HepG2 (cell line): ENCODE results near the gene FPGS. TPM values are rescaled to one million over a fixed set of nuclear protein-coding genes. Genes with fewer than 3 reads are reported as not detected.

Experiments used
- ARNT ChIP-seq: fragments of 450-650 bp; IDR thresholded peaks from 2 replicates; pipeline ENCODE4 v1.6.1; 2017
- CENPX ChIP-seq: sonication (generic); formaldehyde crosslinking; IDR thresholded peaks from 2 replicates; pipeline ENCODE4 v1.9.0; 2021; ENCODE audit warnings: mild to moderate bottlenecking, missing genetic modification reagents, moderate library complexity
- GLI4 ChIP-seq: sonication (generic); formaldehyde crosslinking; IDR thresholded peaks from 2 replicates; pipeline ENCODE4 v1.5.1; 2020; ENCODE audit warnings: missing genetic modification reagents, mild to moderate bottlenecking, moderate library complexity, borderline replicate concordance
- KDM6A ChIP-seq: IDR thresholded peaks from 2 replicates; pipeline ENCODE4 v1.6.1; 2016; ENCODE audit warnings: low read depth
- MAZ ChIP-seq, 2 experiments: sonication (generic) in 1 of 2; formaldehyde crosslinking in 1 of 2; IDR thresholded peaks; 2 replicates each; pipeline versions ENCODE4 v1.5.0 to v1.6.1; 2012 to 2020; ENCODE audit warnings: low read depth in 2 of 2, mild to moderate bottlenecking in 2 of 2, borderline replicate concordance in 1 of 2, improper control_type of control experiment in 1 of 2, low read length in 1 of 2, missing genetic modification reagents in 1 of 2, moderate library complexity in 1 of 2
- MEIS2 ChIP-seq: sonication (generic); formaldehyde crosslinking; IDR thresholded peaks from 2 replicates; pipeline ENCODE4 v1.9.0; 2021; ENCODE audit warnings: mild to moderate bottlenecking, missing genetic modification reagents
- MIXL1 ChIP-seq: IDR thresholded peaks from 2 replicates; pipeline ENCODE4 v1.6.1; 2016
- MTA3 ChIP-seq: sonication (generic); formaldehyde crosslinking; IDR thresholded peaks from 2 replicates; pipeline ENCODE4 v1.4.0; 2020; ENCODE audit warnings: missing genetic modification reagents
- PCBP1 ChIP-seq: fragments of 200-400 bp; formaldehyde crosslinking; IDR thresholded peaks from 2 replicates; pipeline ENCODE4 v1.6.1; 2017; ENCODE audit warnings: mild to moderate bottlenecking, low read depth, low read length, borderline replicate concordance
- PRPF4 ChIP-seq: fragments of 200-400 bp; formaldehyde crosslinking; IDR thresholded peaks from 2 replicates; pipeline ENCODE4 v1.6.1; 2016; ENCODE audit warnings: low read length, low read depth; ENCODE audit not compliant: poor library complexity, severe bottlenecking
- RBM22 ChIP-seq: fragments of 200-400 bp; formaldehyde crosslinking; optimal IDR thresholded peaks from 2 replicates; pipeline ENCODE3; 2017; ENCODE audit warnings: mild to moderate bottlenecking, low read length, moderate library complexity
- SAP130 ChIP-seq: IDR thresholded peaks from 2 replicates; pipeline ENCODE4 v1.6.1; 2016; ENCODE audit warnings: low read depth
- ZC3H13 ChIP-seq: sonication (generic); formaldehyde crosslinking; IDR thresholded peaks from 2 replicates; pipeline ENCODE4 v1.8.1; 2023; ENCODE audit warnings: mild to moderate bottlenecking, missing genetic modification reagents, moderate library complexity
- ZFP36 ChIP-seq: fragments of 150-350 bp; IDR thresholded peaks from 2 replicates; pipeline ENCODE4 v1.6.1; 2018; ENCODE audit warnings: borderline replicate concordance, low read length, low read depth; ENCODE audit not compliant: partially characterized antibody
- ZFP82 ChIP-seq: sonication (generic); formaldehyde crosslinking; IDR thresholded peaks from 2 replicates; pipeline ENCODE4 v1.5.1; 2020; ENCODE audit warnings: mild to moderate bottlenecking, missing genetic modification reagents, borderline replicate concordance
- ZMYM4 ChIP-seq: sonication (generic); formaldehyde crosslinking; IDR thresholded peaks from 2 replicates; pipeline ENCODE4 v1.8.1; 2023; ENCODE audit warnings: mild to moderate bottlenecking, missing genetic modification reagents
- ZNF274 ChIP-seq: sonication (generic); formaldehyde crosslinking; IDR thresholded peaks from 2 replicates; pipeline ENCODE4 v1.5.1; 2020; ENCODE audit warnings: mild to moderate bottlenecking, missing genetic modification reagents
- ZNF329 ChIP-seq: sonication (generic); formaldehyde crosslinking; IDR thresholded peaks from 2 replicates; pipeline ENCODE4 v1.9.0; 2021; ENCODE audit warnings: low read depth, mild to moderate bottlenecking, missing genetic modification reagents
- ZNF331 ChIP-seq: sonication (generic); formaldehyde crosslinking; IDR thresholded peaks from 2 replicates; pipeline ENCODE4 v1.4.0; 2020; ENCODE audit warnings: missing genetic modification reagents
- polyA plus RNA-seq, 8 experiments: library from polyadenylated mRNA; depleted of rRNA in 3 of 8; stranded (reverse) in 7 of 8; unstranded in 1 of 8; fragments of >200 nt; fragmentation: Illumina TruSeq in 4 of 8; extraction: Trizol in 4 of 8; gene quantifications; 2 replicates each; pipeline versions ENCODE4 v1.2.1 to v1.2.3, GENCODE V29; 2011 to 2016; ENCODE audit warnings: low read depth in 4 of 8, missing spikeins in 1 of 8, mixed read lengths in 1 of 8; ENCODE audit not compliant: insufficient read depth in 1 of 8
- total RNA-seq, 5 experiments: library from RNA; depleted of rRNA; stranded (reverse); fragments of >200 nt; fragmentation: Illumina TruSeq; extraction: Trizol; gene quantifications; 2 replicates each; pipeline ENCODE4 v1.2.3, GENCODE V29; 2016; ENCODE audit warnings: low read depth in 1 of 5
- TF ChIP-seq, protein P1 (sequence below): sonication (generic); formaldehyde crosslinking; IDR thresholded peaks from 2 replicates; pipeline ENCODE4 v1.8.1; 2023; ENCODE audit warnings: missing genetic modification reagents, mild to moderate bottlenecking, borderline replicate concordance
- TF ChIP-seq, protein P2 (sequence below): sonication (generic); formaldehyde crosslinking; conservative IDR thresholded peaks from 2 replicates; pipeline ENCODE4 v1.8.0; 2022; ENCODE audit warnings: low read depth, missing genetic modification reagents
- TF ChIP-seq, protein P3 (sequence below): sonication (generic); formaldehyde crosslinking; IDR thresholded peaks from 2 replicates; pipeline ENCODE4 v1.8.1; 2022; ENCODE audit warnings: low read depth, mild to moderate bottlenecking, missing genetic modification reagents
- TF ChIP-seq, protein P4 (sequence below): sonication (generic); formaldehyde crosslinking; IDR thresholded peaks from 2 replicates; pipeline ENCODE4 v1.9.0; 2021; ENCODE audit warnings: missing genetic modification reagents, borderline replicate concordance

FPGS gene
- total and polyA plus RNA-seq, 2 of the 13 experiments (the other 11 are each of a cell fraction or from before 2014, with no cell fraction given): 35.6 to 36.8 TPM

DNA sequence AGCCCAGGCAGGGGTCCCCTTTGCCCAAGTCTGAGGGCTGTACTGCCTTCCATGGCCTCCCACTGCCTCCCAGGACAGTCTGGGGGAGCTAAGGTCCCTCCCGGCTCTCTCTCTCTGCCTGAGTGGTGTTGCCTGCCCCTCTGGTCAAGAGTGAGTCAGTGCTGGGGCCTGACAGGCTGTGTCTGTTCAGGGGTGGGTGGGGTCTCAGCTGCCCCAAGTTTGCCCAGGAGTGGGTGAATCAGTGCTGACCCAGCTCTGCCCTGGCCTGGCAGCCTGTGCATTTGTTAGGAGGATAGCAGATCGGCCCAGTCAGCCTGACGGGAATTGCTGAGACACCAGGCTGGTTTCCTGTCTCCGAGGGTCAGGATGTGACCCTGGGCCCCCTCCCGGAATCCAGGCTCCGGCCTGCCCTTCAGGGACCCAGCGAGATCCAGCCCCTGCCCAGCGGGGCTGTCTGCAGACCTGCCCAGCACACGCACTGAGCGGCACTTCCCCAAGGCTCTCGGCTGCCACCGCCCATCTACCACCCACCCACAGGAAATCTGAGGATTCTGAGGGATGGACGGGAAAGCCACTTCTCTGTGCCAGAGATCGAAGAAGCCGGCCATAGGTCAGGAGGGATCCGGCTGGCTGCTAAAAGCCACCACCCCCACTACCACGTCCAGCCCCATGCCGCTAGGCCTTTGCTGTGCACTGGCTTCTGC, 35.8 kb downstream of the FPGS start (continued):
- TF ChIP-seq MAZ (IDR thresholded peaks at IDR 0.05; ENCODE audit: borderline replicate concordance, low read depth, low read length) (no peak; the same call in 1 of the 2 replicates), MAZ (CRISPR knock-in tag; IDR thresholded peaks at IDR 0.05; ENCODE audit: low read depth) (no peak), ZNF329 (no peak), ZC3H13 (CRISPR knock-in tag) (no peak), SAP130 (CRISPR knock-in tag) (peak; percentile 35; the same call in 1 of the 2 replicates), ZNF331 (CRISPR knock-in tag) (no peak), ZFP82 (CRISPR knock-in tag) (no peak), ARNT (no peak), MTA3 (CRISPR knock-in tag) (no peak), RBM22 (no peak), KDM6A (CRISPR knock-in tag) (no peak), ZMYM4 (CRISPR knock-in tag) (no peak), CENPX (CRISPR knock-in tag) (no peak), PRPF4 (no peak), ZFP36 (no peak), GLI4 (CRISPR knock-in tag) (no peak), ZNF274 (no peak), MIXL1 (CRISPR knock-in tag) (no peak), MEIS2 (CRISPR knock-in tag) (0 out of 2 replicates have a peak, but pooled peaks have one; percentile 15), PCBP1 (no peak)
- TF ChIP-seq, protein P1, sequence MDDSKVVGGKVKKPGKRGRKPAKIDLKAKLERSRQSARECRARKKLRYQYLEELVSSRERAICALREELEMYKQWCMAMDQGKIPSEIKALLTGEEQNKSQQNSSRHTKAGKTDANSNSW (CRISPR knock-in tag): no peak
- TF ChIP-seq, protein P2, sequence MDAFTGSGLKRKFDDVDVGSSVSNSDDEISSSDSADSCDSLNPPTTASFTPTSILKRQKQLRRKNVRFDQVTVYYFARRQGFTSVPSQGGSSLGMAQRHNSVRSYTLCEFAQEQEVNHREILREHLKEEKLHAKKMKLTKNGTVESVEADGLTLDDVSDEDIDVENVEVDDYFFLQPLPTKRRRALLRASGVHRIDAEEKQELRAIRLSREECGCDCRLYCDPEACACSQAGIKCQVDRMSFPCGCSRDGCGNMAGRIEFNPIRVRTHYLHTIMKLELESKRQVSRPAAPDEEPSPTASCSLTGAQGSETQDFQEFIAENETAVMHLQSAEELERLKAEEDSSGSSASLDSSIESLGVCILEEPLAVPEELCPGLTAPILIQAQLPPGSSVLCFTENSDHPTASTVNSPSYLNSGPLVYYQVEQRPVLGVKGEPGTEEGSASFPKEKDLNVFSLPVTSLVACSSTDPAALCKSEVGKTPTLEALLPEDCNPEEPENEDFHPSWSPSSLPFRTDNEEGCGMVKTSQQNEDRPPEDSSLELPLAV (CRISPR knock-in tag): no peak
- TF ChIP-seq, protein P3, sequence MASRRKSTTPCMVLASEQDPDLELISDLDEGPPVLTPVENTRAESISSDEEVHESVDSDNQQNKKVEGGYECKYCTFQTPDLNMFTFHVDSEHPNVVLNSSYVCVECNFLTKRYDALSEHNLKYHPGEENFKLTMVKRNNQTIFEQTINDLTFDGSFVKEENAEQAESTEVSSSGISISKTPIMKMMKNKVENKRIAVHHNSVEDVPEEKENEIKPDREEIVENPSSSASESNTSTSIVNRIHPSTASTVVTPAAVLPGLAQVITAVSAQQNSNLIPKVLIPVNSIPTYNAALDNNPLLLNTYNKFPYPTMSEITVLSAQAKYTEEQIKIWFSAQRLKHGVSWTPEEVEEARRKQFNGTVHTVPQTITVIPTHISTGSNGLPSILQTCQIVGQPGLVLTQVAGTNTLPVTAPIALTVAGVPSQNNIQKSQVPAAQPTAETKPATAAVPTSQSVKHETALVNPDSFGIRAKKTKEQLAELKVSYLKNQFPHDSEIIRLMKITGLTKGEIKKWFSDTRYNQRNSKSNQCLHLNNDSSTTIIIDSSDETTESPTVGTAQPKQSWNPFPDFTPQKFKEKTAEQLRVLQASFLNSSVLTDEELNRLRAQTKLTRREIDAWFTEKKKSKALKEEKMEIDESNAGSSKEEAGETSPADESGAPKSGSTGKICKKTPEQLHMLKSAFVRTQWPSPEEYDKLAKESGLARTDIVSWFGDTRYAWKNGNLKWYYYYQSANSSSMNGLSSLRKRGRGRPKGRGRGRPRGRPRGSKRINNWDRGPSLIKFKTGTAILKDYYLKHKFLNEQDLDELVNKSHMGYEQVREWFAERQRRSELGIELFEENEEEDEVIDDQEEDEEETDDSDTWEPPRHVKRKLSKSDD (CRISPR knock-in tag): no peak
- TF ChIP-seq, protein P4, sequence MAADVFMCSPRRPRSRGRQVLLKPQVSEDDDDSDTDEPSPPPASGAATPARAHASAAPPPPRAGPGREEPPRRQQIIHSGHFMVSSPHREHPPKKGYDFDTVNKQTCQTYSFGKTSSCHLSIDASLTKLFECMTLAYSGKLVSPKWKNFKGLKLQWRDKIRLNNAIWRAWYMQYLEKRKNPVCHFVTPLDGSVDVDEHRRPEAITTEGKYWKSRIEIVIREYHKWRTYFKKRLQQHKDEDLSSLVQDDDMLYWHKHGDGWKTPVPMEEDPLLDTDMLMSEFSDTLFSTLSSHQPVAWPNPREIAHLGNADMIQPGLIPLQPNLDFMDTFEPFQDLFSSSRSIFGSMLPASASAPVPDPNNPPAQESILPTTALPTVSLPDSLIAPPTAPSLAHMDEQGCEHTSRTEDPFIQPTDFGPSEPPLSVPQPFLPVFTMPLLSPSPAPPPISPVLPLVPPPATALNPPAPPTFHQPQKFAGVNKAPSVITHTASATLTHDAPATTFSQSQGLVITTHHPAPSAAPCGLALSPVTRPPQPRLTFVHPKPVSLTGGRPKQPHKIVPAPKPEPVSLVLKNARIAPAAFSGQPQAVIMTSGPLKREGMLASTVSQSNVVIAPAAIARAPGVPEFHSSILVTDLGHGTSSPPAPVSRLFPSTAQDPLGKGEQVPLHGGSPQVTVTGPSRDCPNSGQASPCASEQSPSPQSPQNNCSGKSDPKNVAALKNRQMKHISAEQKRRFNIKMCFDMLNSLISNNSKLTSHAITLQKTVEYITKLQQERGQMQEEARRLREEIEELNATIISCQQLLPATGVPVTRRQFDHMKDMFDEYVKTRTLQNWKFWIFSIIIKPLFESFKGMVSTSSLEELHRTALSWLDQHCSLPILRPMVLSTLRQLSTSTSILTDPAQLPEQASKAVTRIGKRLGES: no peak
